ENCODE results near the gene SRRM2.
A peak's percentile ranks its signal among the peaks of the same experiment; 100 is the strongest.
"Not testable (repeated sequence)": the region's sequence is repeated elsewhere in the genome, so short reads cannot be mapped to it uniquely, and the experiment has no call there.

The SRRM2 gene

DNA sequence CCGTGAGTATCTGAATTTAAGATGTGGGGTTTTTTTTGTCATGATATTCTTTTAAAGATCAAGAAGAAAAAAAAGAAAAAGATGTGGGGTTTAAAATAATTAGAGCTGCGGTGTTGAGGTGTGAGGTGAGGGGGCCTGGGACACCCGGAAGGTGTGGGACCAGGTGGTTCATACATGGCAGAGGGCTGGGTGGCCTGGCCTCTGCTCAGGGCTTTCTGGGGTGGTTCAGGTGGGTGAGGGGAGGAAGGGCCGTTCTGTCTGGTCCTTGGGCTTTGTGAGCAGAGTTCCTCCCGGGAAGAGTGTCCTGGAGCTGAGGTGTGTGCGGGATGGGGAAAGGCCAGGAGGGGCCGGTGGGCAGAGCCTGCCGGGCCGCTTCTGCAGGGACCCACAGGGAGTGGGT is 37.4 kb upstream of the SRRM2 start:
- no peak for DNase-seq (ENCODE audit: low spot score)

DNA sequence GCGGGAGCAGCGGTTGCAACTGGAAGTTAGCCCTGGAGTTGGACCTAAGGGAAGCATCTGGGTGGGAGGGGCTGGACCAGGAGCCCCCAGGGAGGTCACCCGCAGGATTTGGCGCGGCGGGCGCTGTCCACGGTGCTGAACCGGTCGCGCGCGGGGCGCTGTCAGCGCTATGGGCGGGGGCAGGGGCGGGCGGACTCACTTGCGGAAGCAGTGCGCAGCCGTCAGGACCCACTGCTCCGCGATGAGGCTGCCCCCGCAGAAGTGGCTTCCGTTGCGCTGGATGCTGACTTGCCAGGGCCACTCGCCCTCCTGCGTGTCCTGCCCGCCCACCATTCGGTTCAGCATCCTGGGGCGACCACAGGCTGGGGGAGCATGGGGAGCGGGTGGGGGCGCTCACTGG is 36.9 kb upstream of the SRRM2 start:
- DNase-seq (ENCODE audit: low spot score) = peak; percentile 70

DNA sequence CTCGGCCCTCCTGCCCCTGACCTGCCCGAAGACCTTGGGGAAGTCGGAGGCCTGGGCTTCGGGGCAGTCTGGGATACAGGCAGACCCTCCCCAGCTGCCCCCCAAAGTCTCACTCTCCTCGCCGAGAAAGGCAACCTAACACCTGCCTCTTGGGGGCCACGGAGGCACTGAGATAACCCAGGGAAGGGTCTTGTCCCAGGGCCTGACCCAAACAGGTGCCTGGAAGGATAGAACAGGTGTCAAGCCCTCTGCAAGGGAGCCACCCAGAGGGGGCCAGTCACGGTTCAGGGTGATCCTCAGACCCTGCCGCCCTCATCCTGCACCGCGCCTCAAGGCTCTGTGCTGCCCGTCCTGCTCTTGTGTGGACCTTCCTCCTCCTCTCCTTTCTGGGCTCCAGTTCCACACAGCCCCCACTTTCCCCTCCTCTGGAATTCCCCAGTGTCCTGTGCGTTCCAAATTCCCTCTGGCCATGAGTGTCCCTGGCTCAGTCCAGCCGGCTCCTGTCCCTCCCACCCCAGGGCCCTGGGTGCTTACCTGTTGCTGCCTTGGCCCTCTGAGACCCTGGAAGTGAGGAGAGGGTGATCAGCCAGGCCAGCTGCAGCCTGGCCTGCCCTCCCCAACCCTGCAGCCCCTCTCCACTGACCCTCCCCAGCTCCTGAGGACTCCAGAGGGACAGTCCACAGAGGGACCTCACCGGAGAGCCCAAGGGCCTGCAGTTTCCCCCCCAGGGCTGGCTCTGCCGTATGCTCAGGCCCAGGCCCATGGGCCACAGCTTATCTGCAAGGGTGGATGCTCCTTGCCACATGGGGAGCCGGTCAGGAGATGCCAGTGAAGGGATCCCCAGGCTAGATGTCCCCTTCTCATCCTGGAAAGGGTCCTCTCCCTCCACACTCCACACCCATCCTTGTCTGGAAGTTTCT is 36.2 kb upstream of the SRRM2 start:
- DNase-seq (ENCODE audit: low spot score) = no peak

DNA sequence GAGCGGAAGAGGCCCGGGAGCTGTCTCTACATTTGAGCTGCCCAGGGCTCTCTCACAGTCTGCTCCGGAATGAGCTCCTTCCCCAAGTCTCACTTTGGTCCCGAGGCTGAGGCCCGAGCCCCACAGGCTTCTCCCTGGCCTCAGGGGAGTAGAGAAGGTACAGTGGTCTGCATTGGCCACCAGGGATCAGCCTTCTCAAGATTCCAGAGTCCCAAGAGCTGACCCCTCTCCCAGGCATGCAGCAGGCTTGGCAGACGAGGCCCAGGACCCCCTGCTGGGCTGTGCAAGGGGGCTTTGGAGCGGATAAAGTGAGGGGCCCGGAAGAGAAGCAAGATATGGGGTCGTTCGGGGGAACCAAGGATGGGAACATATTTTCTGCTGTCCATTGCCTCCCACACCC is 35.5 kb upstream of the SRRM2 start:
- DNase-seq (ENCODE audit: low spot score) = no peak

DNA sequence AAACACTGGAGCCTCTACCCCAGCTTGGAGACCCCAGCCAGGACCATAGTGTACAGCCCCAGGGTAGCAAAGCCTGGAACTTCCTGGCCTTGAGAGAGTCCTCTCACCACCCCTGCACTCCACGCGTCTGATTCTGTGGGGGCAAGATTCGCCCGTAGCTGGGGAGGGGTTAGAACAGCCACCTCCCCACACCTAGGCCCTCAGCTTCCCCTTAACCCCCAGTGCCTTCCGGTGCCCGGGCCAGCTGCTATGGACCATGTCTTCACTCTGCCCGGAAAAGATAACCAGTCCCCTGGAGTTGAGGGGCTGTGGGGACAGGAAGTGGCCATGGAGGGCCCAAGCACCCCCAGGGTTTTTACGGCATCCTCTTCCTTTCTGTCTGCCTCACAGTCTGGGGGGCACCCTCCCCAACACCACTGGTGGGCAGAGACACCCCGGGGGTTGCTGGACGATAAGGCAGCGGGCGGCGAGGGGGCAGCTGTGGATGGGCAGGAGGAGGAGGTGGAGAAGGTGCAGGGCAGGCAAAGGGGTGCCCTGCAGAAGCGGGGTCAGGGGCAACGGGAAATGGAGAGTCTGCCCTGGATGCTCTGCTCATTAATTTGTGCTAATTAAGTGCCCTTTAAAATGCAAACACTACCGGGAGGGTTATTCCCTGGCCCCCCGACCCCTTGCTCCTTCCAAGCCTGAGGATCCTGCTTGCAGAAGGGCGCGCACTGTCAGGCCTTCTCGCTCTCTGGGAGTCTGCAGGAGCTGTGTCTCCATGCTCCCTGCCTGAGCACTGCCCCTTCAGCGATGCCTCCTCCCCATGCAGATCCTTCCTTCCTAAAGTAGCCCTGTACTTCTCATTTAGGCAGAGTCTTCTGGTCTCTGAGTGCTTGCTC is 34.8 kb upstream of the SRRM2 start:
- DNase-seq (ENCODE audit: low spot score) = no peak

DNA sequence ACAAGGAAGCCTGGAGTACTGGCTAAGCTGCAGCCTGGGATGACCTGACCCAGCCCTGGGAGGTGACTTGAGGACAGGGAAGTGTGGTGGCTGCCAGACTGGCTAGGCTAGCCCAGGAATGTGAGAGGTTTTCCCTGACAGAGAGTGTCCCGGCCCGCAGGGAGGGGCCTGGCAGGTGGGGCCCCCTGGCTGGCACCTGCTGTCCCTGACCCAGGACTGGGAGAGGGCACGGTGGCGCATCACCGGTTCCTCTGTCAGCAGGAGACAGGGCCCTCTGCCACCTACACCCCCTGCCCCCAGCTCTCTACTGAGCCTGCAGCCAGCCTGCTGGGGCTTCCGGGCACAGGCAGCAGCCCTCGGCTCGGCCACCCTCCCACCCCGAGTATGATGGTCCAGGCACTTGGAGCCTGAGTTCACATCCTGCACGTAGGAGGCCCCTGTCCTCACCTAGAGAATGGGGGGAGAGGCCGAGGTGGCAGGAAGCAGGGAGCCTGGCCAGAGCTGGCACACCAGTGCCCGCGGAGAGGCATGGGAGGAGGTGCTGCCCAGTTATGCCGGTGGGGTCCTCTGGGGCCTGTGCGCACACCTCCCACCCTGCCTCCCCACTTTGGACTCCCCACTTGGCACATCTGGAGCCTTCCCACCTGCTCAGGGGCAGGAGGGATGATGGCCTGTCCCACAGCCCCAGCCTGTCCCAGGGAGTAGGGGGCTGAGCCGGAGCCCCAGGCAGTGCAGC is 32.9 kb upstream of the SRRM2 start:
- DNase-seq (ENCODE audit: low spot score) = no peak

DNA sequence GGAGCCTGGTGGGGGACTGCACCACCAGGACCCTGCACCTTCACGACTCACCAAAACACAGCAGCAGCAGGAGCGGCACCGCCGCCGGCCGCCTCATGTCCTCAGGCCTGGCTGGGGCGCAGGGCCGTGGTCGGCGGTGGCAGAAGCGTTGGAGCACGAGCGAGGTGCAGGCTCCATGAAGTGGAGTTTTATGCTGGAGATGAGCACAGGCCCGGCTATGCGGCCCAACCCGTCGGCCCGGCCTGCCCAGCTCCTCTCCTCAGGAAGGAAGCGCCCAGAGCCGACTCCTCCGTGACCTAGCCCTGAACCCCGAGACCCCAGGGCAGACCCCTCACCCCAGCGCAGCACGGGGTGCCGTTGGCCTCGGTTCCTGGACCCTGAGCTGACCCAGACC is 32.4 kb upstream of the SRRM2 start, which contains the start of gene PRSS27:
TSS of gene PRSS27 (minus strand) at position 161 of the 394 bp plus-strand sequence. CDS start at position 97, 64 bp downstream.
- DNase-seq (ENCODE audit: low spot score) = no peak

DNA sequence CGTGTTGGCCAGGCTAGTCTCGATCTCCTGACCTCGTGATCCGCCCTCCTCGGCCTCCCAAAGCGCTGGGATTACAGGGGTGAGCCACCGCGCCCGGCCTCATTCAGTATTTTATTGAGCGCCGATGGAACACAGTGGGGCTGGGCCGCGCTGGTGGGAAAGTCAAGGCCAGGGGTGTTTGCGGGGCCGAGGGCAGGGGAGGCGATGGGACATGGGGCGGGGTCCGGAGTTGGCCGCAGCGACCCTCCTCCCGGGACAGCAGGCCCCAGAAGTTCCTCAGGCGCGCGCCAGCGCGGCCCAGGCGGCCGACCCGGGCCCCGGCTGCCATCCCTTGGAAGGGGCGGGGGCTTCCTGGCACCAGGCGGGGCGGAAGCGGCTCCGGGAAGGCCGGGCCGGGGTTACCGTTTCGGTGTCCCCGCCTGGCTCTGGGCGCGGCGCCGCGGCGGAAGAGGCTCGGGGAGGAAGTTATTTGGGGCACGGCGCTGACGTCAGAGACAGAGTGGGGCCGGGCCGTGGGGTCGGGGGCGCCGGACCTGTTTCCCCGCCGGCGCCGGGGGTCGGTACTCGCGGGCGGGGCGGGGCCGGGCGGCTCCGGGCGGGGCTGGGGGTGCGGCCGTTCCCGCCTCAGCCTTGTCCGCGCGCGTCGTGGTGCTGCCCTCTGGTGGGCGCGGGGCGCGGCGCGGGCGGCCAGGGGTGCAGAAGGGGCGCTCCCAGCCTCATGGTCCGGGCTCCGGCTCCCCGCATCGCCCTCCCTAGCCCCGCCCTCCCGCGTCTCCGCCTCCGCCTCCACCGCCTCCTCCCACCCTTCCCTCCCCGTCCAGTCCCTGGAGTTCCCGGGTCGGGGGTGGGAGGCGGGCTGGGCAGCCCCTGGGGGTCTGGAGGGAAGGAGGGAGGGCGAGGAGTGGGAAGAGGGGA is 31.5 kb upstream of the SRRM2 start:
- peak; percentile 84 for DNase-seq (ENCODE audit: low spot score)

DNA sequence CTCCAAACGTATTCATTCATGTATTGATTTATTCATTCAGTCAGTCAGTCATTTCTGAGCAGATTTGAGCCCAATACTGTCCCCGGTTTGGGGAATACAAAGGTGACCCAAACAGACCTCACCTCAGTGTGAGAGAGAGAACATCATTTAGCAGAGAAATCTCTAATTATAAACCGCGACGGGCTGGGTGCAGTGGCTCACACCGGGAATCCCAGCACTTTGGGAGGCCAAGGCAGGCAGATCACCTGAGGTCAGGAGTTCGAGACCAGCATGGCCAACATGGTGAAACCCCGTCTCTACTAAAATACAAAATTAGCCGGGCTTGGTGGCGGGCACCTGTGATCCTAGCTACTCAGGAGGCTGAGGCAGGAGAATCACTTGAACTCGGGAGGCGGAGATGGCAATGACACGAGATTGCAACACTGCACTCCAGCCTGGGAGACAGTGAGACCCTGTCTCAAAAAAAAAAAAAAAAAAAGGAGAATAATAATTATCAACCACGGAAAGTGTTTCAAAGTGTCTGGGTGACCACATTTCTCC is 30.7 kb upstream of the SRRM2 start:
- not testable (repeated sequence) for DNase-seq (ENCODE audit: low spot score)

DNA sequence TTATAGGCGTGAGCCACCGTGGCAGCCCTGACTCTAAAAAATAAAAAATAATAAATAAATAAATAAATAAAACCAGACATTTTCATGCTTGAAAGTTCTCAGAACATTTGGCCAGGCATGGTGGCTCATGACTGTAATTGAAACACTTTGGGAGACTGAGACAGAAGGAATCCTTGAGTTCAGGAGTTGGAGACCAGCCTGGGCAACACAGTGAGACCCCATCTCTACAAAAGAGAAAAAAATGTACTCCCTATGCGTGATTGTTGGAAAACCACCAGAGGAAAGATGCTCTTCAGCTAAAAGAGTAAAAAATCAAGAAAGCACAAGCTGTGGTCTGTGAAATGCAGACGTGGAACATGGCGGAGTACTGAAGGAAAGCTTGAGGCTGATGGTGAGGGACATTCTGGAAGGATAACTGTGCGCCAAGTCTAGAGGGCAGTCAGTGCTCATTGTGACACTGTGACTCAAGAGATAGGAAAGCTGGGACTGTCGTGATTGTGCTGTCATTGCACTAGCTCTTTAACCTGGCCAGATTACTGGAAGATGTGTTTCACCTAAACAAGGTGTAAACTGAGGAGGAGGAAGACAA is 28.3 kb upstream of the SRRM2 start:
- no peak for DNase-seq (ENCODE audit: low spot score)

DNA sequence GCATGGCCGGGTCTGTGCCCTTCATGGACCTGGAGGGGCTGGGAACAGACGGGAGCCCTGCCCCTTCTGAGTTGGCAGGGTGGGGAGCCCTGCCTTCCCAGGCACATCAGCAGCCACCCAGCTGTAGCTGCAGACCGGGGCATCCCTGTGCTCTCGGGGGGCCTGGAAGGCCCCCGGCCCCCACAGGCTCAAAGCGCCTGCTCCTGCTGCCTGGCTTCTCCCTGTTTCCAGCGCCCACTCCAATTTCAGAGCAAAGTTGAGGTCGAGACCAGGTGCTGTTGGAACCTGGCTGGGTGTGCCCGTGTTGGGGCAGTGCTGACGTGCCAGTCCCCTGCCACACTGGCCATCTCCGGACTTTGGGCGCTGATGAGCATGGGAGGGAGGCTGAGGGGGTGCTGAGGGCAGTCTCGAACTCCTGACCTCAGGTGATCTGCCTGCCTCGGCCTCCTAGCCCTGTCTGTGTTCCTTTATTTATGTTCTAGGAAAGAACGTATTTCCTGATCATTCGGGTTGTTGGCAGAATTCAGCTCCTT is 27.6 kb upstream of the SRRM2 start:
- no peak for DNase-seq (ENCODE audit: low spot score)

DNA sequence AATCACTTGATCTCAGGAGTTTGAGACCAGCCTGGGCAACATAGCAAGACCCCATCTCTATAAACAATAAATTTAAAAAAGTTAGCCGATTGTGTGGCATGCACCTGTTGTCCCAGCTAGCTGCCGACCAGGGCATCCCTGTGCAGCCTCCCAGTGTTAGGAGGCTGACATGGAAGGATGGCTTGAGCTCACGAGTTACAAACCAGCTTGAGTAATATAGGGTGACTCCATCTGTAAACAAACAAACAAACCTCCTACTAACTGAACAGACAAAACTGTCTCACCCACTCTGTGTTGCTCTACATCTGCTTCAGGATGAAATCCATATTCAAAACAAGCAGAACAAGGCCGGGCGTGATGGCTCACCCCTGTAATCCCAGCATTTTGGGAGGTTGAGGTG is 25.5 kb upstream of the SRRM2 start:
- DNase-seq (ENCODE audit: low spot score) = no peak

DNA sequence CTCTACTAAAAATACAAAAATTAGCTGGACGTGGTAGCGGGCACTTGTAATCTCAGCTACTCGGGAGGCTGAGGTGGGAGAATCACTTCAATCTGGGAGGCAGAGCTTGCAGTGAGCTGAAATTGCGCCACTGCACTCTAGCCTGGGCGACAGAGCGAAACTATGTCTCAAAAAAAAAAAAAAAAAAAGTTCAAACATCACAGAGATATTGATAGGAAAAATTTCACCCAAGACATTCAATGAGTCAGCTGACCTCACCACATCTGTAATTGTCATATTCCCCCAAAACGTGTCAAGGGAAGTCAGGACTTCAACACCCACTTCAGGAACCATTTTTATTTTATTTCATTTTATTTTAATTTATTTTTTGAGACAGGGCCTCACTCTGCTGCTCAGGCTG is 24.4 kb upstream of the SRRM2 start:
- DNase-seq (ENCODE audit: low spot score) = no peak

DNA sequence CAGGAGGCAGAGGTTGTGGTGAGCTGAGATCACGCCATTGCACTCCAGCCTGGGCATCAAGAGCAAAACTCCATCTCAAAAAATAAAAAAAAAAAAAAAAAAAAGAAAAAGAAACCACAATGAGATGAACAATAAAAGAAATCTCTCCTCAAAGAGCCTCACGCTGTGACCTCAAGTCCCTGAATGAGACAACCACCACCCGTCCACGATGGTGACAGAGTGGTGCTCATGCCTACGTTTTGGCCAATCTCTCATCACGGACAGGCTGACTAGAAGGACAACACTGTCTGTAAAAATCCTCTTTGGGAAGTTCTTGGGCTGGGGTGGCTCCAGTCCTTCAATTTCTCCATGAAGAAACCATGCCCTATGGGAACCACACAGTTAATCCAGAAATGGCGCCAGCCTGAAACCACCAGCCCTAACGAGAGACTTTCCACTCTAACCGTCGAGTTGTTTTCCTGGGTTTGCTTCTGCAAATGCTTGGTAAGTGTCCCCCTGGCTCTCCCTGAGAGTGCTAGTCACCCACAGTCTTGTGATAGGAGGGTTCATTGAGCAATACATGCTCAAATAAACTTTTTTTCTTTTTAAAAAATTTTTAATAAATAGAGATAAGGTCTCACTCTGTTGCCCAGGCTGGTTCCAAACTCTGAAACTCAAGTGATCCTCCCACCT is 17.5 kb upstream of the SRRM2 start:
- no peak for DNase-seq (ENCODE audit: low spot score)

DNA sequence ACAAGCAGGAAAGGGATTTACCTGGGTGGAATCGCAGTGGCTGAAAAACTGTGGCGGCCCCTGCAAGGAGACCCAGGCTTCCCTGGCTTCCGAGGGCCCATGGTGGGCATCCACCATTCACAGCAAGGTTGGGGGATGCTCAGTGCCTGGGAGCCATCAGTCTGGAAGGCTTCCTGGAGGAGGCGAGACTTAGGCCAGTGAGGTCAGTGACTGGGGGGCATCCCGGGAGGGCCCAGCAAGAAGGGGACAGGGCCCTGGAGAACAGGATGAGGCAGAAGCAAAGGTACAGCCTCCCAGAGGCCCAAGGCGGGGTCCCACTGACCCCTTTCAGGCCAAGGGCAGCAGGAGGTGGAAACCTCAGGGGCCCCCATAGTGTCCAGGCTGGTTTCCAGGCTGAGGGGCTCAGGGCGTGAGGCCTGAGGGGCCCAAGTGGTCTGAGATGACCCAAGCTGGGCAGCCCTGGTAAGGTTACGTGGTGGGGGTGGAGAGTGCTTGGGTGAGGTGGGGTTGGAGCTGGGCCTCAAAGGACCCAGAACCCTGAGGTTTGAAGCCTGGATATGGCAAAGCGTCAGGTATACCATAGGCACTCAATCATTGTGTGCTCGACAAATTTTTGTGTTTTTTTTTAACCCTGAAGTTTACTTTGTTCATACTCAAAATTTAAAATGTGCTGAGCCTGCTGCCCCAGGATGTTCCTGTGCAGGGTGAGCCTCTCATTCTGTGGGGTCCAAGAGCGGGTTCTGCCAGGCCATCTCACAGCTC is 15.8 kb upstream of the SRRM2 start:
- DNase-seq (ENCODE audit: low spot score) = no peak

DNA sequence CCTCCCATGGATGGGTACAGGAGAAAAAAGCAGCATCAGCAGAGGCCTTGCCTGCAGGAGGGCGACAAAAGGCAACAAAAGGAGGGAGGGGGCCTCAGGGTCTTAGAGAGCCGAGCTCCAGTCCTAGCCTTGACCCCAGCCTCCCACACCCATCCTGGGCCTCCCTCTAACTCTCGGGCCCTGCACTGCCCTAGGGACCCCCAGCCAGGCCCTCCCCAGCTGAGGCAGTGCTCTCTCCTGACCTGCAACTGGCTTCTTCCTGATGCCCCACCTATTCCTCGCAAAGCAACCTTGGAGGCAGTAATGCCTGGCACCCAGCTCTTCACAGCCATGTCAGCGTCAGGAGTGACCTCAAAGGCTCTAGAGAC is 15.2 kb upstream of the SRRM2 start:
- no peak for DNase-seq (ENCODE audit: low spot score)

DNA sequence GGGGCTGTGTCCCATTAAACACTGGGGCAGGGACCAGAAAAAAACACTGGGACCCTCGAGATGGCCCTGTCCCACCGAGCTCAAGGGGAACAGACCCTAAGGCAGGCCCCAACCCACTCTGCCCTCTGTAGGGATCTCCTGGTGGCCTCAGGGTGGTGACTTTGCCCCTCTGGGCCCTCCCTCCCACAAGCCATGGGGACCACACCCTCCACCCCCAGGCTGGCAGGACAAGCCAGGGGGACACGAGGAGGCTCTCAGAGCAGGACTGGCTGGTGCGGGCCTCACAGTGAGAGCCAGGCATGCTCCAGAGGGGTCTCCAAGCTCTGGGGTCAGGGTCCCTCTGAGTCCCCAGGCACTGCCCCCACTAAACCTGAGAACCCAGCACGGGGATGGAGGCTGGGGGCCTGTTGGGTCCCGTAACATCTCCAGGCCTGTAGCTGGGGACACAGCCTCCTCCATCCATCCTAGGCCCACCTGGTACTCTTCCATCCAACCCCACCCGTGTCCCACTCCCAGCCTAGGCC is 14.5 kb upstream of the SRRM2 start:
- no peak for DNase-seq (ENCODE audit: low spot score)

DNA sequence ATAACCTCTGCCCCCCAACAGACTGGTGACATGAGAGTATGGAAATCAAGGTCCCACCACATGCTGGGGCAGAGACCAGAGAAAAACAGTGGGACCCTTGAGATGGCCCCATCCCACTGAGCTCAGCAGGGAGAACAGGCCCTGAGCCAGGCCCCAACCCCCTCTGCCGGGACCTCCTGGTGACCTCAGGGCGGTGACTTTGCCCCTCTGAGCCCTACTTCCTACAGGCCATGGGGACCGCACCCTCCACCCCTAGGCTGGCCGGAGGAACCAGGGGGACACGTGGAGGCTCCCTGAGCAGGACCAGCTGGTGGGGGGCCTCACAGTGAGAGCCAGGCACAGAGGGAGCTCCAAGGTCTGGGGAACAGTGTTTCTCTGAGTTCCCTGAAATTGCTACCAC is 13.8 kb upstream of the SRRM2 start:
- DNase-seq (ENCODE audit: low spot score) = no peak
